Astrocyte of the spinal cord (primary cell): ENCODE measurements around the gene CELF3.
A peak's percentile ranks its signal among the peaks of the same experiment; 100 is the strongest.

ENCODE experiments used
- DNase-seq: peaks from one replicate; pipeline ENCODE4 v3.0.0; 2011; ENCODE audit warnings: low read depth, low spot score
- H3K4me3 ChIP-seq: 2 replicates; pipeline ENCODE4 v1.5.1; 2011; ENCODE audit warnings: low read depth, mild to moderate bottlenecking, low read length, moderate library complexity
- CTCF ChIP-seq: IDR thresholded peaks from 2 replicates; pipeline ENCODE4 v1.5.1; 2012; ENCODE audit warnings: low read depth, mild to moderate bottlenecking, low read length, inconsistent platforms
- in situ Hi-C: cut with HindIII; loops from 2 replicates; pipeline ENCODE4 v1.10.0; 2017; ENCODE audit warnings: low sequenced_read_pairs

The CELF3 gene

GRCh38 chr1:151704246-151704645, 12.4 kb downstream of the CELF3 start:
- TF ChIP-seq CTCF, result no peak
- in situ Hi-C loops, result no loop called here
- H3K4me3 ChIP-seq, result no peak overlapping the region
- DNase-seq, result no peak

- in situ Hi-C loops, result no loop called here
- DNase-seq, result no peak
- H3K4me3 ChIP-seq, result no peak overlapping the region
- no peak for TF ChIP-seq CTCF
Measured at GRCh38 chr1:151703813-151704212, 12.8 kb downstream of the CELF3 start.

DNA sequence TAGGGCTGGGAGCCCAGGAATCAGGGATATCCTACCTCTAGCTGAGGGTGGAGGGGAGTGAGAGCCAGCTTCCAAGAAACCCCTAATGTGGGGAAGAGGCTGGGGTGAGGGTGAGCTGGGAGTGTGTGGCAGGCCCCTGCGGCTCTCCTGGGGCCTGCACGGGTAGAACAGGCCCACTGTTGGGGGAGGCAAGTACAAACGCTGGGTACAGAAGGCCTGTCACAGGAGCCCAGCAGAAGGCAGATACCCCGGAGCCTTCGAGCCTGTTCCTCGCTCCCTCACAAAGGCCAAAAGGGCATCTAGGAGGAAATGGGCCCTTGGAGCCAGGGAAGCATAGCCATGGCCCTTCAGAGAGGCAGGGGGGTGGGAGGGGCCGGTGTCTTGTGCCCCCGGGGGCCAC, 13.7 kb downstream of the CELF3 start:
- no peak overlapping the region for H3K4me3 ChIP-seq
- no peak for DNase-seq
- in situ Hi-C loops, result no loop called here
- no peak for TF ChIP-seq CTCF

GRCh38 chr1:151701515-151701914, 15.1 kb downstream of the CELF3 start:
- in situ Hi-C loops, result no loop called here
- DNase-seq, result no peak
- H3K4me3 ChIP-seq, result no peak overlapping the region
- TF ChIP-seq CTCF, result no peak

DNA sequence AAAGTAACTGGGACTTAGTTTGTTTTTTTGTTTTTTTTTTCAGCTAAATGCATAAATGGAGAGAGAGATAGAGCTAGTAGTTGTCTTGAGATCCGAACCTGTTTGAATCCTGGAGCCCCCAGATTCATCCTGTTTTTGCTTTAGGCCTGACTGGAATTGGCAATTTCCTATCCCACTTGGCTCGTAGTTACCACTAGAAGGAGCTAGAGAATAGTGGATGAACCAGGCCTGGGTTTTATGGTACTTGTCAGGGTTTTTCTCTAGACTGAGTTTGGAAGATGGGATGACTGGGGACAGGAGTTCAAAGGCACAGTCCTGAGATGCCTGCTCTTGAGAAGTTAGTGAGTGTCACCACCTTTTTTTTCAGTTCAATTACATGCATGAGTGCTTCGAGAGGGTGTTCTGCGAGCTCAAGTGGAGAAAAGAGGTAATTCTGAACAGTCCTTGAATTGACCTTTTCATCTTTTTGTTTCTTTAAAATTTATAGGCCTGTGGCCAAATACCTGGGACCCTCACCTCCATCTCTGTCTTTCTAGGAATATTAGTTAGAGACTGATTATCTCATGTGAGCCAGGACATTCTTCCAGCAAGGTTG, 23.4 kb downstream of the CELF3 start:
- peak; percentile 46 for DNase-seq
- peak; percentile 79 for TF ChIP-seq CTCF
- in situ Hi-C loops, result no loop called here

GRCh38 chr1:151692226-151692625, 24.4 kb downstream of the CELF3 start:
- in situ Hi-C loops, result no loop called here
- TF ChIP-seq CTCF, result no peak
- no peak overlapping the region for H3K4me3 ChIP-seq
- DNase-seq, result no peak

More for the DNA sequence above, 23.4 kb downstream of the CELF3 start:
- H3K4me3 ChIP-seq, result no peak overlapping the region

GRCh38 chr1:151689494-151689893, 27.1 kb downstream of the CELF3 start:
- TF ChIP-seq CTCF, result no peak
- DNase-seq, result no peak
- H3K4me3 ChIP-seq, result no peak overlapping the region
- in situ Hi-C loops, result no loop called here
